H1 (cell line): ENCODE data around the gene CHI3L1. TPM values are rescaled to one million over a fixed set of nuclear protein-coding genes. Genes with fewer than 3 reads are reported as not detected.

ENCODE experiments used
- CTCF ChIA-PET: fragments of 300-600 bp; sonication (Branson Sonifier 250); formaldehyde crosslinking; loops from one replicate; lab custom pipeline; 2021; ENCODE audit not compliant: partially characterized antibody; lab: Charles Lee
- POLR2A ChIA-PET: fragments of 300-600 bp; sonication (Branson Sonifier 250); formaldehyde crosslinking; loops from one replicate; lab custom pipeline; 2021; ENCODE audit warnings: inconsistent platforms; ENCODE audit not compliant: partially characterized antibody; lab: Charles Lee
- DNase-seq, 2 experiments: peaks; one replicate each; pipeline versions ENCODE4 v3.0.0 to v3.0.0-alpha.2; 2010 to 2022; ENCODE audit warnings: low spot score in 2 of 2, low read depth in 1 of 2, mixed read lengths in 1 of 2
- FAIRE-seq: peaks from 2 replicates; lab custom pipeline; 2011; peaks lifted over from hg19 to GRCh38; lab: Jason Lieb, UNC
- H2AFZ ChIP-seq: 2 replicates; pipeline ENCODE4 v1.8.1; 2012; ENCODE audit warnings: low read length, inconsistent platforms
- H2AK5ac ChIP-seq: 2 replicates; pipeline ENCODE4 v1.6.1; 2013; ENCODE audit warnings: low read depth, low read length
- H2BK120ac ChIP-seq: replicated peaks from 2 replicates; pipeline ENCODE3; 2013; ENCODE audit warnings: low read depth, low read length, inconsistent platforms
- H2BK12ac ChIP-seq: 2 replicates; pipeline ENCODE4 v1.6.1; 2013; ENCODE audit warnings: low read depth, low read length
- H2BK15ac ChIP-seq: 2 replicates; pipeline ENCODE4 v1.6.1; 2013; ENCODE audit warnings: low read length
- H2BK20ac ChIP-seq: 2 replicates; pipeline ENCODE4 v1.6.1; 2013; ENCODE audit warnings: low read length
- H2BK5ac ChIP-seq: 2 replicates; pipeline ENCODE4 v1.6.1; 2013; ENCODE audit warnings: low read depth, low read length
- H3K14ac ChIP-seq: 2 replicates; pipeline ENCODE4 v1.6.1; 2013; ENCODE audit warnings: inconsistent platforms; ENCODE audit not compliant: insufficient read length
- H3K18ac ChIP-seq: 2 replicates; pipeline ENCODE4 v1.6.1; 2013; ENCODE audit warnings: low read length; ENCODE audit errors: extremely low read depth
- H3K23ac ChIP-seq: 2 replicates; pipeline ENCODE4 v1.6.1; 2013; ENCODE audit warnings: inconsistent platforms; ENCODE audit not compliant: insufficient read length
- H3K23me2 ChIP-seq: 2 replicates; pipeline ENCODE4 v1.6.1; 2013; ENCODE audit warnings: low read depth, low read length
- H3K27ac ChIP-seq: 2 replicates; pipeline ENCODE4 v1.6.1; 2011; ENCODE audit warnings: low read depth, low read length, inconsistent platforms
- H3K27me3 ChIP-seq, 4 experiments: replicated peaks in 1 of 4; 1 replicate in 1 of 4; 2 replicates in 3 of 4; pipeline versions ENCODE4 v1.6.1 to v1.8.1; 2011 to 2013; ENCODE audit warnings: low read length in 3 of 4, mild to moderate bottlenecking in 3 of 4, inconsistent platforms in 2 of 4, mixed read lengths in 2 of 4, moderate library complexity in 1 of 4; ENCODE audit not compliant: control insufficient read depth in 3 of 4, insufficient read depth in 3 of 4; ENCODE audit errors: extremely low read depth in 1 of 4
- H3K36me3 ChIP-seq, 4 experiments: 2 replicates each; pipeline versions ENCODE4 v1.6.1 to v1.8.1; 2011 to 2013; ENCODE audit warnings: mild to moderate bottlenecking in 4 of 4, low read length in 3 of 4, moderate library complexity in 2 of 4, control low read depth in 1 of 4, inconsistent platforms in 1 of 4; ENCODE audit not compliant: insufficient read depth in 4 of 4, control insufficient read depth in 2 of 4
- H3K4ac ChIP-seq: replicated peaks from 2 replicates; pipeline ENCODE3; 2013; ENCODE audit warnings: low read length, low read depth, mixed read lengths, inconsistent platforms; ENCODE audit not compliant: insufficient read length
- H3K4me1 ChIP-seq, 4 experiments: replicated peaks in 1 of 4; 1 replicate in 1 of 4; 2 replicates in 3 of 4; pipeline versions ENCODE4 v1.6.1 to v1.8.1; 2011 to 2013; ENCODE audit warnings: low read length in 3 of 4, inconsistent platforms in 2 of 4, mixed read lengths in 1 of 4; ENCODE audit not compliant: insufficient read depth in 4 of 4, control insufficient read depth in 3 of 4
- H3K4me2 ChIP-seq, 2 experiments: 2 replicates each; pipeline versions ENCODE4 v1.6.1 to v1.8.1; 2011 to 2013; ENCODE audit warnings: low read depth in 2 of 2, low read length in 2 of 2, control low read depth in 1 of 2, inconsistent platforms in 1 of 2, mild to moderate bottlenecking in 1 of 2; ENCODE audit not compliant: insufficient read depth in 1 of 2
- H3K4me3 ChIP-seq, 4 experiments: fragments of 200-600, 300-600 bp in 1 of 4; sonication (generic), shearing (Covaris generic), sonication (Bioruptor Twin) in 1 of 4; 2 replicates each; pipeline versions ENCODE4 v1.5.1 to v1.8.1; 2011 to 2016; ENCODE audit warnings: low read length in 4 of 4, low read depth in 3 of 4, control low read depth in 2 of 4, inconsistent platforms in 2 of 4, mild to moderate bottlenecking in 2 of 4, mixed read lengths in 1 of 4, moderate library complexity in 1 of 4; ENCODE audit not compliant: insufficient read depth in 2 of 4; ENCODE audit errors: extremely low read depth in 1 of 4
- H3K56ac ChIP-seq: replicated peaks from 2 replicates; pipeline ENCODE3; 2013; ENCODE audit warnings: low read depth, mild to moderate bottlenecking, mixed read lengths, low read length, inconsistent platforms; ENCODE audit not compliant: insufficient read length
- H3K79me1 ChIP-seq: 2 replicates; pipeline ENCODE4 v1.6.1; 2013; ENCODE audit warnings: low read depth, low read length, control low read depth
- H3K79me2 ChIP-seq, 2 experiments: 2 replicates each; pipeline versions ENCODE4 v1.6.1 to v1.8.1; 2012 to 2013; ENCODE audit warnings: low read length in 2 of 2, mild to moderate bottlenecking in 2 of 2, inconsistent platforms in 1 of 2; ENCODE audit not compliant: insufficient read depth in 2 of 2, control insufficient read depth in 1 of 2
- H3K9ac ChIP-seq, 4 experiments: replicated peaks in 1 of 4; 1 replicate in 1 of 4; 2 replicates in 3 of 4; pipeline versions ENCODE4 v1.6.1 to v1.8.1; 2011 to 2013; ENCODE audit warnings: low read depth in 3 of 4, low read length in 3 of 4, control low read depth in 2 of 4, mild to moderate bottlenecking in 2 of 4, moderate library complexity in 2 of 4, inconsistent platforms in 1 of 4; ENCODE audit errors: extremely low read depth in 1 of 4
- H3K9me3 ChIP-seq, 2 experiments: 2 replicates each; pipeline versions ENCODE4 v1.6.1 to v1.8.1; 2012 to 2013; ENCODE audit warnings: mild to moderate bottlenecking in 2 of 2, moderate library complexity in 2 of 2, control low read depth in 1 of 2, inconsistent platforms in 1 of 2, low read depth in 1 of 2, low read length in 1 of 2, mixed read lengths in 1 of 2; ENCODE audit not compliant: insufficient read depth in 2 of 2
- H4K20me1 ChIP-seq, 2 experiments: replicated peaks in 1 of 2; 2 replicates each; pipeline versions ENCODE3 to v1.8.1; 2011 to 2013; ENCODE audit warnings: inconsistent platforms in 2 of 2, low read length in 2 of 2, mild to moderate bottlenecking in 1 of 2; ENCODE audit not compliant: insufficient read depth in 2 of 2, control insufficient read depth in 1 of 2
- H4K5ac ChIP-seq: 2 replicates; pipeline ENCODE4 v1.6.1; 2013; ENCODE audit warnings: low read length, low read depth, mixed read lengths, inconsistent platforms; ENCODE audit not compliant: insufficient read length
- H4K8ac ChIP-seq: 2 replicates; pipeline ENCODE4 v1.8.0; 2013; ENCODE audit warnings: mild to moderate bottlenecking, moderate library complexity, low read length, inconsistent platforms; ENCODE audit not compliant: insufficient read depth; ENCODE audit errors: extremely low read depth
- H4K91ac ChIP-seq: replicated peaks from 2 replicates; pipeline ENCODE3; 2013; ENCODE audit warnings: low read length, mixed read lengths, inconsistent platforms; ENCODE audit not compliant: insufficient read length
- WGBS, 2 experiments: shearing (Covaris generic) in 1 of 2; methylation state at CpG; one replicate each; pipeline versions ENCODE4 v1.1.6 to v1.1.7; 2013 to 2015; ENCODE audit warnings: low lambda C conversion rate in 2 of 2, mixed read lengths in 2 of 2, inconsistent platforms in 1 of 2, low coverage in 1 of 2, missing lambda C conversion rate in 1 of 2; ENCODE audit not compliant: insufficient replicate concordance in 2 of 2, insufficient coverage in 1 of 2, insufficient read length in 1 of 2; ENCODE audit errors: extremely low coverage in 1 of 2, missing lambda C conversion rate in 1 of 2; 5-methylcytosine and 5-hydroxymethylcytosine counted together
- polyA plus RNA-seq, 7 experiments: library from polyadenylated mRNA; depleted of rRNA in 3 of 7; stranded (reverse) in 5 of 7; unstranded in 2 of 7; fragments of >200 nt in 5 of 7; fragments of 200-250 nt in 2 of 7; gene quantifications; 1 replicate in 5 of 7; 2 replicates in 1 of 7; 4 replicates in 1 of 7; pipeline versions ENCODE4 v1.2.1 to v1.2.3, GENCODE V29; 2011 to 2013; ENCODE audit warnings: missing spikeins in 2 of 7, mixed read lengths in 2 of 7
- total RNA-seq: library from RNA; stranded (reverse); fragmentation: NEBNext Ultra II Directional; extraction: Animal tissue kit (Norgen Biotek cat#: 25700); gene quantifications from 2 replicates; pipeline ENCODE4 v1.2.1, GENCODE V29; 2021

CHI3L1 gene
- total and polyA plus RNA-seq, 2 of the 8 experiments (the other 6 are each of a cell fraction or from before 2014, with no cell fraction given), result 1.0 TPM; not detected in 1

DNA sequence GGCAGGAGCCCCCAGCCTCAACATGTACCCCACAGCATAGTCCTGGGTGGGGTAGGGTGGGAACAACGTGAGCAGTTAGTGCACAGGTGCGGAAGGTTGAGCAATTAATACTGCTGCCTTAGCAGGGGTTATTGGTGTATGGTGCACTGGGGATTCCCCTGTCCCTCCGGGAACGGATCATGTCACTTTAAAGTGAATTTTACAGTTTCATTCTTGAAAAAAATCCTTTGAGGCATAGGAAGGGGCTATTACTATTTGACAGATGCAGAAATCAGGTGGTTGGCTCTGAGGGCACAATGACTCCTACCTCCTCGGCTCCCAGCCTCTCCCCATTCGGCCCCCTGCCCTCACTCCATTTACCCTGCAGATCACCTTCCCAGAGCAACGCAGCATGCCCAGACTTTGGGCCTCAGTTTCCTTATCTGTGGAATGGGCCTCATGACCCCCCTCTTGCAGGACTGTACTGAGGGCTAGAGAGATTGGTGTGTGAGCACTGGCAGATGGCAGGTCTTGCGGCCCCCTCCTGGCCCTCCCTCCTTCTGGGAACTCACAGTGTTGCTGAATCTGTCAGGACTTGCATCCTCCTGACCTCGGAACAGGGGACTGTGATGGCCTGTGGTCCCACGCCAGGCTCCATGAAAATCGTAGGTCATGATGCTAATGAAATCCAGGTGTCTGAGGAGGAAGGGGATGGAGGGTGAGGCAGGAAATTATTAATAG is 5.7 kb downstream of the CHI3L1 start:
- Histone ChIP-seq H3K9me3 (no peaks in the 10 kb centered on the region), H2BK15ac (no peak overlapping the region), H3K36me3 (no peaks in the 10 kb centered on the region), H4K5ac (no peak overlapping the region), H3K14ac (no peak overlapping the region), H2BK120ac (no peak overlapping the region), H2AK5ac (no peak overlapping the region), H4K8ac (no peak overlapping the region; the same call in 1 of the 2 replicates), H3K4me1 (peaks cover 3 to 9% (median 4%) of the 10 kb centered on the region in 4 experiments; a peak in 6 of 7 replicates), H3K56ac (no peak overlapping the region), H3K23ac (no peak overlapping the region), H3K9ac (no peak overlapping the region), H3K79me1 (no peaks in the 10 kb centered on the region), H3K4ac (no peak overlapping the region), H4K91ac (no peak overlapping the region), H3K79me2 (no peaks in the 10 kb centered on the region), H2BK20ac (no peak overlapping the region), H3K18ac (no peak overlapping the region), H3K27me3 (no peaks in the 10 kb centered on the region), H2BK5ac (no peak overlapping the region), H3K4me3 (no peak overlapping the region), H3K27ac (no peak overlapping the region), H3K23me2 (no peaks in the 10 kb centered on the region), H3K4me2 (no peak overlapping the region), H4K20me1 (no peaks in the 10 kb centered on the region), H2BK12ac (no peak overlapping the region), H2AFZ (no peak overlapping the region)
- FAIRE-seq, result no peak
- POLR2A ChIA-PET, result no interaction called here
- WGBS, 2 experiments, result 88% methylated on average over 9 of the region's 11 CpGs; no CpG with 5 or more reads in 1 of the 2 experiments
- CTCF ChIA-PET, result interaction anchor here (1.6 to 6.1 kb wide), 4 partner anchors 8 to 63 kb away, joined by 5 to 67 read pairs (median 42); partner anchors contain the start of gene MYBPH
- DNase-seq, result no peak
